A549 (cell line): ENCODE data around the gene RAPGEF3. TPM values are rescaled to one million over a fixed set of nuclear protein-coding genes. Genes with fewer than 3 reads are reported as not detected.

Experiments
- ATAC-seq, 2 experiments: fragments of 200-7000 bp in 1 of 2; fragments of >200 bp in 1 of 2; cut with Nextera tagmentation in 1 of 2; cut with Tn5 transposase in 1 of 2; 3 replicates each; pipeline versions ENCODE4 v1.8.0 to v1.9.1; 2018 to 2020; ENCODE audit warnings: mild to moderate bottlenecking in 1 of 2, moderate library complexity in 1 of 2
- CTCF ChIA-PET: fragments of 300-600 bp; sonication (Branson Sonifier 250); formaldehyde crosslinking; extraction: SDS; loops from one replicate; lab custom pipeline; 2021; ENCODE audit warnings: antibody characterized with exemption, inconsistent platforms; lab: Yijun Ruan, JAX
- POLR2A ChIA-PET: fragments of 350-600 bp; formaldehyde crosslinking; extraction: SDS; loops from one replicate; lab custom pipeline; 2021; ENCODE audit warnings: antibody characterized with exemption, inconsistent platforms; lab: Yijun Ruan, JAX
- DNase-seq, 2 experiments: peaks; one replicate each; pipeline versions ENCODE4 v3.0.0 to v3.0.0-alpha.2; 2011 to 2016; ENCODE audit warnings: low read depth in 1 of 2, low spot score in 1 of 2
- FAIRE-seq: peaks from 2 replicates; lab custom pipeline; 2011; peaks lifted over from hg19 to GRCh38; lab: Jason Lieb, UNC
- H3K27ac ChIP-seq, 2 experiments: fragments of >200 bp; sonication (Bioruptor Twin); formaldehyde crosslinking; 3 replicates each; pipeline ENCODE4 v1.5.1; 2016 to 2017
- H3K4me1 ChIP-seq: fragments of >200 bp; sonication (Bioruptor Twin); formaldehyde crosslinking; 3 replicates; pipeline ENCODE4 v1.6.1; 2016
- H3K4me2 ChIP-seq: fragments of >200 bp; sonication (Bioruptor Twin); formaldehyde crosslinking; 3 replicates; pipeline ENCODE4 v1.6.1; 2016
- H3K4me3 ChIP-seq: fragments of >200 bp; sonication (Bioruptor Twin); formaldehyde crosslinking; 3 replicates; pipeline ENCODE4 v1.5.1; 2016
- H3K9me3 ChIP-seq: fragments of >200 bp; sonication (Bioruptor Twin); formaldehyde crosslinking; 3 replicates; pipeline ENCODE4 v1.6.1; 2016
- BHLHE40 ChIP-seq: IDR thresholded peaks from 2 replicates; pipeline ENCODE4 v1.6.1; 2012; ENCODE audit warnings: low read depth, low read length, inconsistent platforms
- CBX2 ChIP-seq: fragments of 200-600 bp; sonication (generic); IDR thresholded peaks from 2 replicates; pipeline ENCODE4 v1.6.1; 2016; ENCODE audit warnings: low read depth, mild to moderate bottlenecking, borderline replicate concordance
- CEBPB ChIP-seq, 2 experiments: fragments of >200 bp in 1 of 2; sonication (Bioruptor Twin) in 1 of 2; formaldehyde crosslinking in 1 of 2; IDR thresholded peaks; 2 replicates each; pipeline ENCODE4 v1.6.1; 2012 to 2016
- CHD2 ChIP-seq: fragments of 150-350 bp; IDR thresholded peaks from 2 replicates; pipeline ENCODE4 v1.6.1; 2014; ENCODE audit warnings: low read length; ENCODE audit not compliant: partially characterized antibody
- CHD4 ChIP-seq: fragments of 200-600 bp; sonication (generic); IDR thresholded peaks from 2 replicates; pipeline ENCODE4 v1.6.1; 2016; ENCODE audit warnings: antibody characterized with exemption, mild to moderate bottlenecking, borderline replicate concordance
- EHF ChIP-seq: fragments of 250-450 bp; sonication (Bioruptor Pico); IDR thresholded peaks from 2 replicates; pipeline ENCODE4 v1.5.0; 2020; ENCODE audit warnings: mild to moderate bottlenecking
- EHMT2 ChIP-seq: fragments of 200-600 bp; sonication (generic); IDR thresholded peaks from 2 replicates; pipeline ENCODE4 v1.6.1; 2016; ENCODE audit warnings: antibody characterized with exemption, low read depth, mild to moderate bottlenecking, moderate library complexity
- EP300 ChIP-seq, 2 experiments: fragments of >200 bp; sonication (Bioruptor Twin); formaldehyde crosslinking; IDR thresholded peaks; 2 replicates in 1 of 2; 3 replicates in 1 of 2; pipeline ENCODE4 v1.6.1; 2016 to 2017
- ESRRA ChIP-seq: fragments of 150-350 bp; IDR thresholded peaks from 2 replicates; pipeline ENCODE4 v1.6.1; 2014; ENCODE audit warnings: mild to moderate bottlenecking, low read length, borderline replicate concordance
- FOSB ChIP-seq: fragments of 250-450 bp; sonication (Bioruptor Pico); IDR thresholded peaks from 2 replicates; pipeline ENCODE4 v1.5.0; 2020; ENCODE audit warnings: mild to moderate bottlenecking, moderate library complexity
- FOXS1 ChIP-seq: fragments of 250-450 bp; sonication (Bioruptor Pico); IDR thresholded peaks from 2 replicates; pipeline ENCODE4 v1.5.0; 2020; ENCODE audit warnings: mild to moderate bottlenecking, moderate library complexity
- GATA3 ChIP-seq: IDR thresholded peaks from 2 replicates; pipeline ENCODE4 v1.6.1; 2012; ENCODE audit warnings: borderline replicate concordance
- HOXA7 ChIP-seq: fragments of 250-450 bp; sonication (Bioruptor Pico); IDR thresholded peaks from 2 replicates; pipeline ENCODE4 v1.5.0; 2020; ENCODE audit warnings: mild to moderate bottlenecking, moderate library complexity
- HOXB13 ChIP-seq: fragments of 250-450 bp; sonication (Bioruptor Pico); IDR thresholded peaks from 2 replicates; pipeline ENCODE4 v1.5.0; 2020; ENCODE audit warnings: low read depth, mild to moderate bottlenecking, moderate library complexity
- KDM5A ChIP-seq: fragments of 200-600 bp; sonication (generic); IDR thresholded peaks from 2 replicates; pipeline ENCODE4 v1.6.1; 2016; ENCODE audit warnings: antibody characterized with exemption, mild to moderate bottlenecking
- POLR2AphosphoS2 ChIP-seq: conservative IDR thresholded peaks from 2 replicates; pipeline ENCODE4 v1.6.1; 2012; ENCODE audit warnings: low read length, improper control_type of control experiment, inconsistent platforms
- RARB ChIP-seq: fragments of 250-450 bp; sonication (Bioruptor Pico); IDR thresholded peaks from 2 replicates; pipeline ENCODE4 v1.8.0; 2021; ENCODE audit warnings: mild to moderate bottlenecking, moderate library complexity
- RCOR1 ChIP-seq: fragments of 150-350 bp; IDR thresholded peaks from 2 replicates; pipeline ENCODE4 v1.6.1; 2014; ENCODE audit warnings: antibody characterized with exemption, low read length, low read depth
- ZC3H11A ChIP-seq: fragments of 450-650 bp; IDR thresholded peaks from 2 replicates; pipeline ENCODE4 v1.6.1; 2014; ENCODE audit warnings: antibody characterized with exemption, mild to moderate bottlenecking
- ZNF302 ChIP-seq: fragments of 250-450 bp; sonication (Bioruptor Pico); IDR thresholded peaks from 2 replicates; pipeline ENCODE4 v1.9.0; 2021; ENCODE audit warnings: inconsistent platforms, mild to moderate bottlenecking, moderate library complexity
- WGBS: methylation state at CpG from one replicate; pipeline ENCODE4 v1.1.6; 2017; ENCODE audit errors: missing lambda C conversion rate; 5-methylcytosine and 5-hydroxymethylcytosine counted together
- polyA plus RNA-seq, 4 experiments: library from polyadenylated mRNA; depleted of rRNA in 3 of 4; stranded (reverse); fragments of >200 nt; fragmentation: RNase III in 1 of 4; extraction: RNeasy Plus Mini Kit Qiagen cat#74134 plus additional on column Dnase treatment in 1 of 4; gene quantifications; 2 replicates in 3 of 4; 3 replicates in 1 of 4; pipeline ENCODE4 v1.2.3, GENCODE V29; 2011 to 2017
- TF ChIP-seq, protein P1 (sequence below): fragments of 250-450 bp; sonication (Bioruptor Pico); IDR thresholded peaks from 2 replicates; pipeline ENCODE4 v1.5.0; 2021; ENCODE audit warnings: mild to moderate bottlenecking, moderate library complexity, borderline replicate concordance
- TF ChIP-seq, protein P2 (sequence below): fragments of 450-650 bp; IDR thresholded peaks from 2 replicates; pipeline ENCODE4 v1.6.1; 2014; ENCODE audit warnings: antibody characterized with exemption
- TF ChIP-seq, protein P3 (sequence below): IDR thresholded peaks from 2 replicates; pipeline ENCODE4 v1.6.1; 2012

RAPGEF3 gene
- polyA plus RNA-seq, 2 of the 4 experiments (the other 2 are of a cell fraction), result 0.70 to 0.89 TPM

DNA sequence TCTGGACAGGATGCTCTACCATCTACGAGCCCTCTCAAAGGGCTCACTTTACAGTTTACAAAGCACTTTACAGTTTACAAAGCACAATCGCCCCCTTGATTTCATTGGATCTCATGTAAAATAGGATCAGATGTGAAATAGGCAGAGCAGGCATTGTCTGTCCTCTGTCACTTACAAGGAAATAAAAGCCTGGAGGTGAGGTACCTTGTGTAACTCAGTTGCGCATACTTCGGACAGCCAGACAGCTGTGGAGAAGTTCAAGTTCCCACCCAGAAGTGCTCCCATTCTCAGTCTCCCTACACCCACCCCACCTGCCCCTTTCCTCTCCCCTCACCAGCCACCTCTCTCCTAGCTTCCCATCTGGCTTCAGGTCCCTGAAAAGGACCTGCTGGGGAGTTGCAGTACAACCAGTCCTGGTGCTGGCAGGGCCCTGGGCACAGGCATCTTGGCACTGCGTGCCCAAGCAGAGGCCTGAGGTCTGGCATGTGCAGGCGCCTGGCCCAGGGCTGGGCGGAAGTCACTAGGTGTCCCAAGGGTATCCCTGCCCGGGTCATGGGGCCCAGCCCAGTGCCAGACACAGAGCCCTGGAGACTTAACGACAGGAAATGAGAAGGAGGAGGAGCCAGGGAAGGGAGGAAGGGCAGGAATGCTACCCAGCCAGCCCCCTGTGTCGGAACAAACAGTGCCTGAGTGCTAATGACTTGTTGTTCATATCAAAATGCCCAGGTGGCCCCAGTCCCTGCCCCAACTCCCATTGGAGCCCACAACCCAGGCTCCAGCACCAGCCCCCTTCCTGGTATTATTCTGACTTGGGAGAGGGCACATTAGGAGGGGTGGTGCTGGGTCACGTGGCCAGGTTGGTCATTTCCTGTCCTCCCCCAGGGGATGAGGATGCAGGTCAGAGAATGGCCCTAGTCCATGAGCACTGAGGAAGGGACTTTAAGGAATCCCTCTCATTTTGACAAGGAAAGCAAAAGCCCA, 5.4 kb downstream of the RAPGEF3 start (continued):
- TF ChIP-seq CHD4 (no peak), ESRRA (no peak), GATA3 (no peak)

DNA sequence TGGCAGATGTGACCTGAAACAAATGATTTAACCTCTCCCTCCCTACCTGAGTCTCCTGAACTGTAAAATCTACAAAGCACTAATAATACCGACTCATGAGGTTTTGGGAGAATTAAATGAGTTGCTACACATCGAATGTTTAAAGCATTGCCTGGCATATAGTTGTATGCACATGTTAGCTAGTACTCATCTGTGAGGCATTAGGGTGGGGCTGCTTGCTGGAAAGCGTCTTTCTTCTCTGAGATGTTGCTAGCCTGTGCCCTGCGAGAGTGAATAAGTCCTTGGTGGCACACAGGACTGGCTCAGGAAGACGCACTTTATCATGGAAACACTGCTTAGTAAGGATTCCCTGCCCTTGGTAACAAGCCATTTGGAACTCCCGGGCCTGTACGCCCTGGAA, 6.1 kb downstream of the RAPGEF3 start:
- WGBS, result 60% methylated on average over 7 of the region's 7 CpGs
- H3K9me3 ChIP-seq, result no peaks in the 10 kb centered on the region
- DNase-seq (no peak), FAIRE-seq (no peak), ATAC-seq (peak in 1 of 2 experiments; percentile 19; a peak in 2 of 6 replicates)
- H3K27ac ChIP-seq, result no peak overlapping the region
- TF ChIP-seq ESRRA (no peak), CBX2 (no peak), EP300 (IDR thresholded peaks at IDR 0.05) (no peak), EHMT2 (no peak), HOXB13 (CRISPR knock-in tag) (no peak), EHF (no peak), KDM5A (no peak), POLR2AphosphoS2 (no peak), RARB (CRISPR knock-in tag) (no peak), ZNF302 (CRISPR knock-in tag) (no peak), BHLHE40 (no peak), FOSB (CRISPR knock-in tag) (no peak), ZC3H11A (no peak), RCOR1 (no peak), CEBPB (IDR thresholded peaks at IDR 0.05) (no peak), CHD2 (no peak)
- TF ChIP-seq, protein P1, sequence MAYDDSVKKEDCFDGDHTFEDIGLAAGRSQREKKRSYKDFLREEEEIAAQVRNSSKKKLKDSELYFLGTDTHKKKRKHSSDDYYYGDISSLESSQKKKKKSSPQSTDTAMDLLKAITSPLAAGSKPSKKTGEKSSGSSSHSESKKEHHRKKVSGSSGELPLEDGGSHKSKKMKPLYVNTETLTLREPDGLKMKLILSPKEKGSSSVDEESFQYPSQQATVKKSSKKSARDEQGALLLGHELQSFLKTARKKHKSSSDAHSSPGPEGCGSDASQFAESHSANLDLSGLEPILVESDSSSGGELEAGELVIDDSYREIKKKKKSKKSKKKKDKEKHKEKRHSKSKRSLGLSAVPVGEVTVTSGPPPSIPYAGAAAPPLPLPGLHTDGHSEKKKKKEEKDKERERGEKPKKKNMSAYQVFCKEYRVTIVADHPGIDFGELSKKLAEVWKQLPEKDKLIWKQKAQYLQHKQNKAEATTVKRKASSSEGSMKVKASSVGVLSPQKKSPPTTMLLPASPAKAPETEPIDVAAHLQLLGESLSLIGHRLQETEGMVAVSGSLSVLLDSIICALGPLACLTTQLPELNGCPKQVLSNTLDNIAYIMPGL, result no peak
- TF ChIP-seq, protein P2, sequence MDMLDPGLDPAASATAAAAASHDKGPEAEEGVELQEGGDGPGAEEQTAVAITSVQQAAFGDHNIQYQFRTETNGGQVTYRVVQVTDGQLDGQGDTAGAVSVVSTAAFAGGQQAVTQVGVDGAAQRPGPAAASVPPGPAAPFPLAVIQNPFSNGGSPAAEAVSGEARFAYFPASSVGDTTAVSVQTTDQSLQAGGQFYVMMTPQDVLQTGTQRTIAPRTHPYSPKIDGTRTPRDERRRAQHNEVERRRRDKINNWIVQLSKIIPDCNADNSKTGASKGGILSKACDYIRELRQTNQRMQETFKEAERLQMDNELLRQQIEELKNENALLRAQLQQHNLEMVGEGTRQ, result no peak
- CTCF ChIA-PET, result interaction anchor here (1.4 to 43.9 kb wide), 4 partner anchors 11 to 86 kb away, joined by 3 to 1399 read pairs (median 174); partner anchors contain the start of gene SLC48A1
- no peak overlapping the region for H3K4me3 ChIP-seq
- H3K4me1 ChIP-seq, result peaks cover 27% of the 10 kb centered on the region
- no peak overlapping the region; the same call in 2 of the 3 replicates for H3K4me2 ChIP-seq
- POLR2A ChIA-PET, result no interaction called here

DNA sequence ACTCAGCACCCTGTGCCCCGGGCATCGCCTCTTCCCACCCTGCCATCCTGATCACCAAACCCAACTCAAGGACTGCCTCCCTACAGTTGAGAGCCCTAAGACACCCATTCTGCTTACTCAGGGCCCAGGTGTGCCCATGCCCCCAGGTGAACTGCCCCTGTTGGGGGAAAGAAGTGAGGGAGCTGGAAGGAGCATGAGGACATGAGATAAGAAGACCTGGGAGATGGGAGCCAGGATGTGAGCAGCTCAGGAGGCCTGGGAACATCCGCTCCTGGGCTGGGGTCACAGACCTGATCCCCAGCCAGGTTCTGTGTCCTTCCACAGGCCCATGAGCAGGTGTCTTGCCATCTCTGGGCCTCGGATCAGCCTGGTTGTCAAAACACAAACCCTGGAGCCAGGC, 6.6 kb downstream of the RAPGEF3 start:
- H3K9me3 ChIP-seq, result no peaks in the 10 kb centered on the region
- no peak for DNase-seq
- ChIA-PET CTCF (interaction anchor here (1.4 to 43.9 kb wide), 4 partner anchors 11 to 86 kb away, joined by 3 to 1399 read pairs (median 174); partner anchors contain the start of gene SLC48A1), POLR2A (no interaction called here)
- no peak overlapping the region for H3K4me3 ChIP-seq
- FAIRE-seq, result no peak
- 0 out of 6 replicates have a peak overlapping the region, but pooled peaks of 1 of the 2 experiments have one; percentile 7 for H3K27ac ChIP-seq
- H3K4me2 ChIP-seq, result peak overlapping the region; percentile 8; the same call in 1 of the 3 replicates
- no peak for ATAC-seq
- TF ChIP-seq, protein P3, sequence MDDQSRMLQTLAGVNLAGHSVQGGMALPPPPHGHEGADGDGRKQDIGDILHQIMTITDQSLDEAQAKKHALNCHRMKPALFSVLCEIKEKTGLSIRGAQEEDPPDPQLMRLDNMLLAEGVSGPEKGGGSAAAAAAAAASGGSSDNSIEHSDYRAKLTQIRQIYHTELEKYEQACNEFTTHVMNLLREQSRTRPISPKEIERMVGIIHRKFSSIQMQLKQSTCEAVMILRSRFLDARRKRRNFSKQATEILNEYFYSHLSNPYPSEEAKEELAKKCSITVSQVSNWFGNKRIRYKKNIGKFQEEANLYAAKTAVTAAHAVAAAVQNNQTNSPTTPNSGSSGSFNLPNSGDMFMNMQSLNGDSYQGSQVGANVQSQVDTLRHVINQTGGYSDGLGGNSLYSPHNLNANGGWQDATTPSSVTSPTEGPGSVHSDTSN, result no peak
- no peak for TF ChIP-seq FOXS1 (CRISPR knock-in tag)
- TF ChIP-seq, protein P1, result no peak
- TF ChIP-seq HOXA7 (CRISPR knock-in tag), result no peak
- 71% methylated on average over 4 of the region's 4 CpGs for WGBS
- H3K4me1 ChIP-seq, result peaks cover 27% of the 10 kb centered on the region
